Esophagus squamous epithelium (tissue), 5 donors: Measurements from ENCODE around the gene METTL1. TPM values are rescaled to one million over a fixed set of nuclear protein-coding genes. Genes with fewer than 3 reads are reported as not detected.

Source experiments
- DNase-seq: peaks from one replicate; lab custom pipeline; 2025; lab: John Stamatoyannopoulos, UW
- H3K27ac ChIP-seq, 4 donors: fragments of 200-600 bp; sonication (generic); one replicate each; pipeline ENCODE4 v1.5.1; 2016 to 2019; ENCODE audit warnings: mild to moderate bottlenecking in 1 of 4
- H3K27me3 ChIP-seq, 4 donors: fragments of 200-600 bp; sonication (generic); 1 replicate in 3 of 4; 2 replicates in 1 of 4; pipeline versions ENCODE4 v1.5.1 to v1.6.0; 2017 to 2021; ENCODE audit warnings: antibody characterized with exemption in 1 of 4
- H3K36me3 ChIP-seq, 3 donors: fragments of 200-600 bp; sonication (generic); one replicate each; pipeline ENCODE4 v1.5.1; 2016 to 2019
- H3K4me1 ChIP-seq, 3 donors: fragments of 200-600 bp; sonication (generic); one replicate each; pipeline ENCODE4 v1.5.1; 2017 to 2019
- H3K4me3 ChIP-seq, 4 donors: fragments of 200-600 bp; sonication (generic); 1 replicate in 3 of 4; 2 replicates in 1 of 4; pipeline ENCODE4 v1.5.1; 2016 to 2019; ENCODE audit warnings: mild to moderate bottlenecking in 2 of 4, moderate library complexity in 1 of 4
- H3K9me3 ChIP-seq, 3 donors: fragments of 200-600 bp; sonication (generic); one replicate each; pipeline ENCODE4 v1.5.1; 2016 to 2019
- POLR2A ChIP-seq, 4 donors: fragments of 450-650 bp; IDR thresholded peaks; one replicate each; pipeline ENCODE4 v1.6.1; 2017; ENCODE audit warnings: antibody characterized with exemption in 4 of 4, mild to moderate bottlenecking in 4 of 4, moderate library complexity in 3 of 4
- WGBS, 2 donors: methylation state at CpG; one replicate each; pipeline ENCODE4 v1.1.5; 2018; 5-methylcytosine and 5-hydroxymethylcytosine counted together
- intact Hi-C: fragments of 100-400 bp; cut with DNase I; formaldehyde crosslinking; loops from one replicate; pipeline ENCODE4 v1.15.0; 2022
- total RNA-seq, 4 donors: library from RNA; depleted of rRNA; stranded (reverse); fragments of >200 nt; gene quantifications; one replicate each; pipeline ENCODE4 v1.1.0, GENCODE V29; 2016
- TF ChIP-seq, protein P1 (sequence below), 6 experiments: fragments of 450-650 bp in 4 of 6; fragments of 200-600 bp in 2 of 6; sonication (generic) in 2 of 6; IDR thresholded peaks; one replicate each; pipeline ENCODE4 v1.5.1; 2016 to 2019; ENCODE audit warnings: antibody characterized with exemption in 6 of 6, mild to moderate bottlenecking in 4 of 6, moderate library complexity in 4 of 6
- donor health status: DM: yes; HTN: yes; CAD: no.

Gene METTL1
- total RNA-seq, 4 donors from 2014 or later = 6.7 to 16.8 (median 11.8) TPM

DNA sequence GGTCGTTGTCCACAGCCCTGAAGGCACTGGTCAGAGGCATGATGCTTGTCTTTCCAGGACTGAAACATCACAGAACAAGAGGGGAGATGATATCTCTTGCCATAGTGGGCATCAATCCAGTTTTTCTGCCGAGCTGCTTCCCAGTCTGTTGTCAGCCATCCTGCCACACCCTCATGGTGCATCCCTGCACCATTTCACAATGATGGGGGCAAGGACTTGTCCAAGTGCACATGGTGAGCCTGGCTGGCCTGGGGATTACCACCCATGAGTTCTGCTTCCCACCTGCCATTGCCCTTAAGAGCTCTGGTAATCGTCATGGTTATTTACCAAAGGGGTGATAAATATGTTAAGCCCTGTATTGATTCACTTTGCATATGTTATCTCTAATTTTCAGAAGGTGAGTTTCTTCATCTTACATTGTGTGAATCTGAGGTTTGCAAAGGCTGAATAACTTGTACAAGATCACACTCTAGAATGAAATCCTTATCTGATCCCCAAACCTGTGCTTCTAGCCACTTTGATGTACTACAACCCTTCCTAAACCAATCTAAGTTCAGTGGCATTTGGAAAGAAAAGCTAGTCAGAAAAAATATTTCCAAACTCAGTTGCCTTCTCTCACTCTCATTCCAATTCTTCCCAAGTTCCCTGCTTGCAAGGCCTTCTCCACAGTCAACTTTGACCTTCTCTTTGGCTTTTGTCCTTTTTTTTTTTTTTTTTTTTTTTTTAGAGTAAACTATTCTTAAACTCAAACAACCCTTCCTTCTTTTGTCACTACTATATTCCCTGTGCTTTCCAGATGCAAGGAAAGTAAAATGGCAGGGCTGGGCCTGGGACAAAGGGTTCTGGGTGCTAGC, 44.3 kb upstream of the METTL1 start:
- Histone ChIP-seq H3K9me3 (no peaks in the 10 kb centered on the region), H3K4me3 (no peak overlapping the region), H3K27ac (peak overlapping the region in 2 of 4 donors; percentile 38 to 49), H3K4me1 (peaks cover 0 to 62% (median 7%) of the 10 kb centered on the region in 3 donors), H3K27me3 (no peaks in the 10 kb centered on the region), H3K36me3 (peaks cover 0 to 51% (median 0%) of the 10 kb centered on the region in 3 donors)
- intact Hi-C loops = no loop called here
- WGBS, 2 donors = 24 to 46% methylated on average over 3 of the region's 3 CpGs
- no peak for TF ChIP-seq POLR2A (IDR thresholded peaks at IDR 0.05)
- TF ChIP-seq, protein P1, sequence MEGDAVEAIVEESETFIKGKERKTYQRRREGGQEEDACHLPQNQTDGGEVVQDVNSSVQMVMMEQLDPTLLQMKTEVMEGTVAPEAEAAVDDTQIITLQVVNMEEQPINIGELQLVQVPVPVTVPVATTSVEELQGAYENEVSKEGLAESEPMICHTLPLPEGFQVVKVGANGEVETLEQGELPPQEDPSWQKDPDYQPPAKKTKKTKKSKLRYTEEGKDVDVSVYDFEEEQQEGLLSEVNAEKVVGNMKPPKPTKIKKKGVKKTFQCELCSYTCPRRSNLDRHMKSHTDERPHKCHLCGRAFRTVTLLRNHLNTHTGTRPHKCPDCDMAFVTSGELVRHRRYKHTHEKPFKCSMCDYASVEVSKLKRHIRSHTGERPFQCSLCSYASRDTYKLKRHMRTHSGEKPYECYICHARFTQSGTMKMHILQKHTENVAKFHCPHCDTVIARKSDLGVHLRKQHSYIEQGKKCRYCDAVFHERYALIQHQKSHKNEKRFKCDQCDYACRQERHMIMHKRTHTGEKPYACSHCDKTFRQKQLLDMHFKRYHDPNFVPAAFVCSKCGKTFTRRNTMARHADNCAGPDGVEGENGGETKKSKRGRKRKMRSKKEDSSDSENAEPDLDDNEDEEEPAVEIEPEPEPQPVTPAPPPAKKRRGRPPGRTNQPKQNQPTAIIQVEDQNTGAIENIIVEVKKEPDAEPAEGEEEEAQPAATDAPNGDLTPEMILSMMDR (IDR thresholded peaks at IDR 0.05) = no peak
- DNase-seq = no peak

DNA sequence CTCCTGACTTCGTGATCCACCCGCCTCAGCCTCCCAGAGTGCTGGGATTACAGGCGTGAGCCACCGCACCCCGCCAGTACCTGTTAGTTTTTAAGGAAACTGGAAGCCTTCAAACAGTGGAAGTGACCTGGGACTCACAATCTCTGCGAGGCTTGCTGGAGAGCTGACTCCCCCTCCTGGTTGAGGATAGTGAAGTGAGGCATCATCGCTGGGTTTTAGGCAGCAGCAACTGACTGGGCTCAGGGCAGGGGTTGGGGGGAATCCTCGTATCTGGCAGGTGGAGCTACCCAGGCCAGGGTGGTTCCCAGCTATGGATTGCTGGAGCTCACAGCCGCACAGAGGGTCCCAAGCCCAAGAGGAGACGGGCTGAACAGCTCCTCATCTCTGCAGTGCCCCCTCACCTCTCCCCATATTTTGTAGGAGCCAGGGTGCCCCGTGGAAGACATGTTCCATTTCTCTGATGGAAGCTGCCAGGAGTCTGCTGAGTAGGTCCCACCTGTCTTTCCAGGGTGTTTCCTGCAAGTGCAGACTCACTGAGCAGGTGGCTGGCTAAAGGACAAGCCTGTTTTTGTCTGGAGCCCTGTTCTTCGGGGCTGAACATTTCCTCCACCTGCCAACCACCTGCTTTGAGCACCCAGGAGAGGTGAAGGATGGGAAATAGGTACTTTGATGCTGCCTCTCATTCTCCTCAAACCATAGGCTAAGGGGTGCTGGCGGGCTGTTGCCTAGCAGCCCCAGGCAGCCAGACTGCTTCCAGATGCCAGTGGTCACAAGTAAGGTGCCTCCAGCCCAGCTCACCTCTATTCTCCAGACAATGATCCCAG, 43.5 kb upstream of the METTL1 start:
- Histone ChIP-seq H3K36me3 (peaks cover 0 to 51% (median 0%) of the 10 kb centered on the region in 3 donors), H3K4me1 (peaks cover 0 to 63% (median 7%) of the 10 kb centered on the region in 3 donors), H3K27ac (peak overlapping the region in 1 of 4 donors; percentile 38), H3K4me3 (no peak overlapping the region), H3K9me3 (no peaks in the 10 kb centered on the region), H3K27me3 (no peaks in the 10 kb centered on the region)
- no peak for DNase-seq
- WGBS, 2 donors = 80 to 82% methylated on average over 2 to 6 of the region's 13 CpGs
- no peak for TF ChIP-seq POLR2A (IDR thresholded peaks at IDR 0.05)
- TF ChIP-seq, protein P1 (IDR thresholded peaks at IDR 0.05) = no peak
- intact Hi-C loops = no loop called here

DNA sequence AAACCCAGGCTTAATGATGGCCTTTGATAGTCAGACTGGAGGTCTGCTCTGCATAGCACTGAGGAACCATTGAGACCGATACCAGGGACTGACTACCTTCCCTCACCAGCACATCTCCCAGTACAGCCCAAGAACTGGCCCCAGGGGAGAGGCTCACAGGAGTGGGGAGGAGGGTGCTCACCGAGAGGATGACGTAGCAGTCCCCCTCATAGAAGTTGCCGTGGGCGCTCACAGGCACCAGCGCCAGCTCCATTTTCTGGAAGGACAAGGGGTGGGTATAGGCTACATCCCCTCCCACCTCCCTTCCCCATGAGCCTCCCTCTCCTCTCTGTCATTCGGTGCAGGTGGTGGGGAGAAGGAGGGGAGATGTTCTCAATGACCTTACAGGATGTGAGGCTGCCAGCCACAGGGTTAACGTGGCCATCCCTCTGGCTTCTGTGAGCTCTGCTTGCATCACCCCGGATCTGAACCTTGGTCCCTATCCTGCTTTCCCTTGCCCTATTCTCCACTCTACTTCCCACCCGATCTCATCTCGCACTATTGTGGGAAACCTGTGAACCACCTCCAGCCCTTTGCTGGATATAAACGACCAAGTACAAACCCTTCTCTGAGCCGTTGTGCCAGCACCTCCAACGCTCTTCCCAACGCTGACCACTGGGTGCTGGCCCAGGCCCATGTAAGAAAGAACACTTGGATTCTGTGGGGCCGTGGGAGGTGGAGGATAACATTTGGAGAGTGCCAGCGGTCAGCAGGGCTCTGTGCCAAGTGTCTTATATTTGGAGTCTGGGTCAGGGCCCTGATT, 42.3 kb upstream of the METTL1 start:
- no peak for TF ChIP-seq POLR2A (IDR thresholded peaks at IDR 0.05)
- TF ChIP-seq, protein P1 (IDR thresholded peaks at IDR 0.05) = no peak
- H3K4me1 ChIP-seq = peaks cover 0 to 57% (median 7%) of the 10 kb centered on the region in 3 donors
- H3K9me3 ChIP-seq = no peaks in the 10 kb centered on the region
- no peak overlapping the region for H3K27ac ChIP-seq
- H3K36me3 ChIP-seq = peaks cover 0 to 51% (median 3%) of the 10 kb centered on the region in 3 donors
- 73 to 76% methylated on average over 14 to 16 of the region's 17 CpGs for WGBS, 2 donors
- no peak overlapping the region for H3K4me3 ChIP-seq
- no peak for DNase-seq
- no peaks in the 10 kb centered on the region for H3K27me3 ChIP-seq
- intact Hi-C loops = no loop called here

DNA sequence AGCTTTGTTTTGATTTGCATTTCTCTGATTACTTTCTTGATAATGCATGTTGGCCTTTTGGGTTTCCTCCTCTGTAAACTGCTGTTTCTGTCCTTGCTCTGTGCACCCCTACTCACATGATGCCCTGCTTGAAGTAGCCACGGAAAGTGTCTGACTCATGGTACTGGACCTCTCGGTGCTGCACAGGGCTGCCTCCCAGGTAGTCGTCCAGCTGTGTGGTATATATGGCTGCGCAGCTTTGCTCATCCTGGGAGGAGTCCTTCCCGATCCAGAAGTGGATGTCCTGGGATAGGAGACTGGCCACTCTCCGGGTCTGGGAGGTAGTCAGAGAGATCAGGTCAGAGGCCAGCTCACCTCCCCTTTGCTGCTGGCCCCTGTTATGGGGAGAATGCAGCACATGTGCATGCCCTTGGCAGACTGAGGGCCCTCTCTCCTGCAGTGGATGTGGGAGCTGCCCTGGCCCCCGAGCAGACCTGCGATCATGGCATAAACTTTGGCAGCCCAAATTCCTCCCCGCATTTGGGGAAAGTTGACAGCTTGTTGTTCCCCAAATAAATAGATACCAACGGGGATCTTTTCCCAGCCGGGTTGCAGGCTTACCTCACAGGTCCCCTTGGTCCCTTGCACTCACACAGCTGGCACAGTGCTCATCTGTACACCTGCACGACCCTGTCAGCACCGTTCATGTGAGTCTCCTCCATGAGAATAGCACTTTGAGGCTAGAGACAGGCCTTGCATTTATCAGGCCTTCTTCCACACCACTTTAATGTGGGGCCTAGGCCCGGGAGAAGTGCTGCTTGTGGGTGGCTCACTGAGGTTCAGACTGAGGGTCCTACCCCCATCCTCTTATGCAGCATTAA, 41.4 kb upstream of the METTL1 start:
- Histone ChIP-seq H3K27me3 (no peaks in the 10 kb centered on the region), H3K27ac (no peak overlapping the region), H3K36me3 (peaks cover 0 to 51% (median 3%) of the 10 kb centered on the region in 3 donors), H3K4me3 (no peak overlapping the region), H3K4me1 (peaks cover 0 to 49% (median 7%) of the 10 kb centered on the region in 3 donors), H3K9me3 (no peaks in the 10 kb centered on the region)
- intact Hi-C loops = no loop called here
- WGBS, 2 donors = 81 to 93% methylated on average over 3 to 6 of the region's 14 CpGs
- DNase-seq = no peak
- TF ChIP-seq POLR2A (IDR thresholded peaks at IDR 0.05) = no peak
- TF ChIP-seq, protein P1 (IDR thresholded peaks at IDR 0.05) = no peak
